Erythroblast (primary cell): ENCODE results near the gene SMIM38.

ENCODE experiments used
- DNase-seq, 2 experiments: peaks; one replicate each; lab custom pipeline; 2025; lab: John Stamatoyannopoulos, UW
- GATA1 ChIP-seq: IDR thresholded peaks from 2 replicates; pipeline ENCODE4 v1.6.1; 2011; ENCODE audit warnings: low read depth, mild to moderate bottlenecking, control low read depth, low read length, moderate library complexity
- POLR2A ChIP-seq: IDR thresholded peaks from 2 replicates; pipeline ENCODE4 v1.6.1; 2011; ENCODE audit warnings: mild to moderate bottlenecking, low read length

SMIM38 gene

DNA sequence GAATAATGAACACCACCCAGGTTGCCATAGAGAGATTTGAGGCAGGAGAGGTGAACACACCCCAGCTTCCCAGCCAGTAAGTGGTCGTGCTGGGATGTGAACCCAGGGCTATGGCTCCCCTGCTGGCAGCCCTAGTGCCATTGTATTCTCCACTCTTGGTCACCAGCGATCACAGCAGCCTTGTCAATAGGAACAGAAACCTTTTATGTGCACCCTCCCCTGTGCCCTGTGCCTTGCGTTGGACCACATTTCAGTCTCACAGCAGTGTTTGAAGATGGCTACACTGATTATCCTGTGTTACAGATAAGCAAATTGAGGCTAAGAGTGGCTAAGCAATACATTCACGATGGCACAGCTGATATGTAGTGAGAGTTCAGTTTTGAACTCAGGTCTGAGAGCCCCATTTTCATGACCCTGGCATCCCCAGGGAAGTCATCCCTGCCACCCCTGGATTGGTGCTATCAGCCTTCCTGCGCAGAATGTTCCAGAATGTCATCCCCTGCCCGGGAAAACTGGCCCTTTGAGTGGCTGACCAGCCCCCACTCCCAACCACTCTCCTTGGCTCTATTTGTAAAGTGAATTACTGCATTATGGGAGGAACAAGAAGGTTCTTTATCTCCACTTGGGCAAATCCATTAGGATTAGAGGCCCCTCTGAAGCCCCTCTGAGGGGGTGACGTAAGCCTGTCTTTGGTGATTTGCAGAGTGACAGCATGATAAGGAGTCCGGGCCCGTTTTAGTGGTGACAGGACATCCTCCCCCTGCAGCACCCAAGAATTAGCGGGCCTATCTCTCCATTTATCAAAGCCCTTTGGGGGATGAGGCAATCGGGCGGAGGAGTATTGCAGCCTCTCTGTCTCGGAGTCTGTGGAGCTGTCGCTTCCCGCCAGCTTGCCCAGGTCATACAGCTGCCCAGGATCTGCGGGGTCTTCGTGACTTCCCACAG is 30.9 kb downstream of the SMIM38 start:
- TF ChIP-seq GATA1 = no peak
- no peak for DNase-seq

DNA sequence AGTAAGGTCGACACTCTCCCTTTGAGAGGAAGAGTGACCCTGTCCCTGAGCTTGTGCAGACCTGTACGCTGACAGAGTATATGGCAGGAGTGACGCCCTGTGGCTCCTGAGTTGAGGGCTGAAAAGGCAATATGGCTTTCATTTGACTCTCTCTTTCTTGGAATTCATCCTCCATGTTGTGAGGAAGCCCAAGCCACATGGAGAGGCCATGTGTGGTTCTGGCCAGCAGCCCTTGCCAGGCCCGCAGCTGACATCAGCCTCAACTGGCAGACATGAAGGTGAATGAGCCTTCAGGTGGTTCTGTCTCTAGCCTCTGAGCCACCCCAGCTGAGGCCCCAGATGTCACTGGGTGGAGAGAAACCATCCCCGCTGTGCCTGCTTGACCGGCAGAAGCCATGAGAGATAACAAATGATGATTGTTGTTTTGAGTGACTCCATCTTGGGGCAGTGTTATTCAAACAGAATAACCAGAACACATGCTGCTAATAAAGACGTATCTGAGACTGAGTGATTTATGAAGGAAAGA is 31.9 kb downstream of the SMIM38 start:
- TF ChIP-seq GATA1 = no peak
- no peak for DNase-seq

DNA sequence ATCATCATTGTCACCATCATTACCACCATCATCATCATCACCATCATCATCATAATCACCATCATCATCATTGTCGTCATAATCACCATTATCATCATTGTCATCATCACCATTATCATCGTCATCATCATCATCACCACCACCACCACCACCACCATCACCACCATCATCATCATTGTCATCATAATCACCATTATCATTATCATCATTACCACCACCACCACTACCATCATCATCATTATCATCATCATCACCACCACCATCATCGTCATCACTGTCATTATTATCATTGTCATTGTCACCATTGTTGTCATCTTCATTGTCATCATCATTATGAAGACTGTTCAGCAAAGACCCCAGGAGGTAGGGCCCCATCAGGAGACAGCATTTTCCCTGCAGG is 33.3 kb downstream of the SMIM38 start:
- no peak for DNase-seq
- TF ChIP-seq POLR2A = no peak
- no peak for TF ChIP-seq GATA1

DNA sequence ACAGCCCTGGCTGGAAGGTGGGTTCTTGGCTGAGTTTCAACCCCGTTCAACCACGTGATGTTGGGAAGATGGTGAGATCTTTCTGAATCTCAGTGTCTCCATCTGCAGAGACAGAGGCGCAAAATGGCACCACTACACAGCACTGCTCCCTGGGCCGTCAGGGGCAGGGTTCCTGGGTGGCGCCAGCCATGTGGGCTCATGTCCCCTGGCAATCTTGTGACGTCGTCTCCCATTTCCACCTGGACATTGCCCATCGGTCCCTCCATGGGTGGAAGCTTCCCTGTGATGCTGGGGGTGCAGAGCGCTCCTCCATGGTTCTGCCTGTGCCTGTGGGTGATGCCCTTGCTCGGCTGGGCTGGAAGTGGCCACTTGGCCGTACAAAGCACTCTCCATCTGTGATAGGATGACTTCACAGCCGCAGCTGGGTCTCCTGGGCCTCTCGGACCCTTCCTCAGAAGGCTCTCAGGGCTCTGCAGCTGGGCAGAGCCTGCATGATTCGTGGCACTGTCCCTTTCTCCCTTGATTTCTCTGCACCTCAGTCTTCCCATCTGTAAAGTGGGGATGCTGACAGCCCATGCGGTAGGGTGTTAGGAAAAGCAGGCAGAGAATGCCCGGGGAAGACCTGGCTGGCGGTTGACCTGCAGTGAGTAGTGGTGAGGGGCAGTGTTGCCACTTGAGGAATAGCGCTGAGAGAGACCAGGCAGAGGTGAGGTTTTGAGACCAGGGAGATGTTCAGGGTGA is 35.2 kb downstream of the SMIM38 start:
- DNase-seq = no peak
- TF ChIP-seq GATA1 = no peak
- no peak for TF ChIP-seq POLR2A

DNA sequence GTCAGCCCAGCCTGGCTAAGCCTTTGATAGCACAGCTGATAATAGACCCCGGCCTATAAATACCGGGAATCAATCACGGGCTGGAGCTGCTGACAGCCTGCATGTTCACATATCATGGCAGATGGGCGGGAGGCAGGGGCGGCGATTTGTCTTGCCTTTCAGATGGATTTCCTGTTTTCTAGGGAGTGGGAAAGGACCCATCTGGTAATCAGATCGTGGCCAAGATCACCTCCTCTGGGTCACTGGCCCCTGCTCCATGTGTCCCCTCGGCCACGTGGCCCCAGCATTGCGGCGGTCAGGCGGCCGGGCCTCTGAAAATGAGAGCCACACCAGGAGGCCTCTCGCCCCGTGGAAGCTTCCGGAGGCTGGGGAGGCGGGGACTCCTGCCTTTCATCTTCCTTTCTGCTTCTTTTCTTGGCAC is 36.6 kb downstream of the SMIM38 start:
- no peak for DNase-seq
- TF ChIP-seq POLR2A = no peak
- no peak for TF ChIP-seq GATA1

DNA sequence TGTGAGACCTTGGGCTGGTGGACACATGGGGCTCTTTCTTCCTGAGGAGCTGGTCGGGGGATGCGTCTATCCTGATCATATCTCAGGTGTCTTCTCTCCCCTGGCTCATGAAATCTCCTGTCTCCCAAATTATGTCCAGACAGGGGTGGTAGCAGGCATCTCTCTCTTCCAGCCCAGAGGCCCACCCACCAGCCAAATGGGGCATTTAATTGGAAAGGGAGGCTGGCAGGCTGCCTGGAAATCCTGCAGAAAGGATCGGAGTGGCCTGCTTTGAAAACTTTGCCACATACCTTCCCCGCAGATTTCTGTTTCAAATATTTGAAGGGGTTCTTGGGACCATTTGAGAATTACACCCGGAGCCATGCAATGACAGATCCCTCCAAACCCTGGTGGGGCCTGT is 37.4 kb downstream of the SMIM38 start:
- no peak for TF ChIP-seq GATA1
- no peak for DNase-seq

DNA sequence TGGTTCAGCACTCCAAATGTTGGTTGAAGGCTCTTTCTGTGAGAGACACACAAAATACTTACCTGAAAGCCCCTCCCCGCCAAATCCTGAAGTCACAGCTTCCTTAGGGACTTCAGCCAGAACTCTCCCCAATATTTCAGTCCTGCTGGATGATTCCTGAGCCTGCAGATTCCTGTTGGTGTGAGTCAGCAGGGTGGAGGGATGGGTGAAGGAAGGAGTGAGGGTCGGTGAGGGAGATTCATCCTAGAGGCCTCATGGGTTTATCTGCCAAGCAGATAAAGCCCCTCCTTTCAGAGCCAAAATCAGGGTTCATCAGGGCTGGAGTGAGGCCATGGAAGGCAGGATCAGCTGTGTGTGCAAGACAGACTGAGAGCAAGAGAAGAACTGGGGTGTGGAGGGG is 37.9 kb downstream of the SMIM38 start:
- DNase-seq = no peak
- TF ChIP-seq POLR2A (no peak), GATA1 (no peak)

DNA sequence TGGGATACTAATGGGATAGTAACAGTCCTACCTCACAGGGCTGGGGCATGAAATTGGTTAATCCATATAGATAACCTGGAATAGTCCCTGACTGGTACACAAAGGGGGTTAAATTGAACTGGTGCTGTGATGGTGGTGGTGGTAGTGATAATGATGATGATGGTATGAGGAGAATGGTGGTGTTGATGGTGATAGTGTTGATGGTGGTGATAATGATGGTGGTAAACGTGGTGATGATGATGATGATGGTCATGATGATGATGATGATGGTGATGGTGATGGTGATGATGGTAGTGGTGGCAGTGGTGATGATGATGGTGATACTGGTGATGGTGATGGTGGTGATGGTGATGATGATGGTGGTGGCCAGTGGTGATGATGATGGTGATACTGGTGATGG is 38.7 kb downstream of the SMIM38 start:
- TF ChIP-seq GATA1 (no peak), POLR2A (no peak)
- no peak for DNase-seq

DNA sequence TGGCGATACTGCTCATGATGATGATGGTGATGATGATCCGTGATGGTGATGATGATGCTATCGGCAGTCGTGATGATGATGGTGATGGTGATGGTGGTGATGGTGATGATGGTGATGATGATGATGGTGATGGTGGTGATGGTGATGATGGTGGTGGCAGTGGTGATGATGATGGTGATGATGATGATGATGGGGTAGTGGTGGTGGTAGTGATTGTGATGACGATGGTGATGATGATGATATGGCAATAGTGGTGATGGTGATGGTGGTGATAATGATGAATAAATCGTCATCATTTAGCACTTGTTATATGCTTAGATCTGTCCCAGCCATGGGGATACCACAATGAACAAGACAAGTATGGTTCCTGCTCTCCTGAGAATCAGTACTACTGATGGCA is 39.2 kb downstream of the SMIM38 start:
- TF ChIP-seq POLR2A = no peak
- no peak for TF ChIP-seq GATA1
- DNase-seq = no peak

DNA sequence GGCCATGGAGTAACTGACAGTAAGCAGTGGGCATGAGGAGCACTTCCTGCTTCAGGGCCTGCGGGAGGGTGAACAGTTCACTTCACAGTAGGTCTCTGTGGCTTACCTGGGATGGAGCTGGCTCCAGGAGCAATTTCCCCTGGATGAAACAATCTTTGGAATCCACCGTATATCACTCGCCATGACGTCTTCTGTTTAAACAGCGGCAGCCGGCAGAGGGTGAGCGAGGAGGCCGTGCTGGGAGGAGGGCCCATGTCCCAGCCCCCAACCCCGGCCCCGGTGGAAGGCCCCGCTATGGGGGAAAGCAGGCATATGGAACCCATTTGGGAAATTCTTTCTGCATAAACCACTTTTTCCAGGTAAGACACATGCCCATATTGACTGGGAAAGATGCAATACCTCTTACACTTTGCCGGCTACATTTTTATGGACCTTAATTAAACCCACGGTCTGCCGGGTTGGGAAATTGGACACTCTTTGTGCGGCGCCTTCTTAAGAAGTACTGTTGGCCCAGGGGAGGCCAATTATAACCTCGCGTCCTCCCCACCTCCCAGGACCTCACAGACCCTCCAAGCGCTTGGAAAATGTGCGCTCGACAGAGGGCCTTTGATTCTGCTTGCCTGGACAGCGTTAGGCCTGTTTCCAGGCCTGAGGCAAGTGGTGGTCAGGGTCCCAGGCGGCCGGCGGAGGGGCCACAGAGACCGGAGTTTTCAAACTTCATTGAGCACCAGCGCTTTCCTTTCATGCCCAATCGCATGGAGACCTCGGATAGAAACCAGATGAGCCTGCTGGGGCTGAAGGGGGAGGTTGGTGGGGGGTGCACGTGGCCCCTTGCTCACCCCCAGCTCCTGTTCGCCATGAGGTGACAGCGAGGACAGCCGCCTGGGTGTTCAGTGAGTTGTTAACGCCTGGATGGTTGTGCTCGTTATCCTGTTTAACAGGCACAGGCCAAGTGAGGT is 40.4 kb downstream of the SMIM38 start:
- DNase-seq = no peak
- TF ChIP-seq GATA1 (no peak), POLR2A (no peak)

DNA sequence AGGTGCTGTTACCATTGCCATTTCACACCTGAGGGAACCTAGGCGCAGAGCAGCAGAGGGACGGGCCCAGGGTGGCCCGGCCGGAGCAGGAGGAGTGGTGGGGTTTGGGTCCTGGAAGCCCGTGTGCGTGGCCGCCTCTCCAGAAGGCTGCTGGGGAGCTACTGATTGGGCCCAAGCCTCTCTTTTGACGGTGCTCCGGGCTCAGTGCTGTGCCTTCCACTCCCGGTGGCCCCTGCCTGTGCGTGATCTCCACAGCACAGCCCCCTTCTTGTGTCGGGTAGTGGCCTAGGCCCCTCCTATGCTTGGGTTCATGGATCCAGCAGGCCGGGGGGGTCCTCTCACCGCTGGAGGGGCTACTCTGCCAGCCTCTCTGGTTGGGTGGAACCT is 41.0 kb downstream of the SMIM38 start:
- DNase-seq = no peak
- no peak for TF ChIP-seq GATA1
- TF ChIP-seq POLR2A = no peak

DNA sequence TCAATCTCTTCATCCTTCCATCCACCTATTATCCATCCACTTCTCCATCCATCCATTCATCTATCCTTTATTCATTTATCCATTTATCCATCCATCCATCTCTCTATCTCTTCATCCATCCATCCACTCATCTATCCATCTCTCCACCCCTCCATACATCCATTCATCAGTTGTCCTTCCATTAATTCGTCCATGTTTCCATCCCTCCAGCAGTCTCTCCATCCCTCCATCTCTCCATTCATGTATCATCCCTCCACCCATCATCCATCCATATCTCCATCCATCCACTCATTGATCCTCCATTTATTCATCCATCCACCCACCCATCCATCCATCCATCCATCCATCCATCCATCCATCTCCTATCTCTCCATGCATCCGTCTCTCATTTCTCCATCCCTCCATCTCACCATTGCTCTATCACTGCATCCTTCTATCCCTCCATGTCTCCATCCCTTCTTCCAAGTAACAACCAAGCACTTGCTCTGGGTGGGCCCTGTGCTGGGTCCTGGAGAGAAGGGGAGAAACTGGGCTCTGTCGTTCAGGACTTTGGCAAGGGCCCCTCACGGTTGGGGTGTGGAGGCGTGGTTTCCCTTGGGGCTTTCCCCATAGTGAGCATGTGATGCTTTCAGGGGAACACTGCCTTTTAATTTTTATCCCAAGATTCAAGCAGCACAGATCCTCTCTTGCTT is 43.3 kb downstream of the SMIM38 start:
- TF ChIP-seq POLR2A (no peak), GATA1 (no peak)
- DNase-seq = no peak

DNA sequence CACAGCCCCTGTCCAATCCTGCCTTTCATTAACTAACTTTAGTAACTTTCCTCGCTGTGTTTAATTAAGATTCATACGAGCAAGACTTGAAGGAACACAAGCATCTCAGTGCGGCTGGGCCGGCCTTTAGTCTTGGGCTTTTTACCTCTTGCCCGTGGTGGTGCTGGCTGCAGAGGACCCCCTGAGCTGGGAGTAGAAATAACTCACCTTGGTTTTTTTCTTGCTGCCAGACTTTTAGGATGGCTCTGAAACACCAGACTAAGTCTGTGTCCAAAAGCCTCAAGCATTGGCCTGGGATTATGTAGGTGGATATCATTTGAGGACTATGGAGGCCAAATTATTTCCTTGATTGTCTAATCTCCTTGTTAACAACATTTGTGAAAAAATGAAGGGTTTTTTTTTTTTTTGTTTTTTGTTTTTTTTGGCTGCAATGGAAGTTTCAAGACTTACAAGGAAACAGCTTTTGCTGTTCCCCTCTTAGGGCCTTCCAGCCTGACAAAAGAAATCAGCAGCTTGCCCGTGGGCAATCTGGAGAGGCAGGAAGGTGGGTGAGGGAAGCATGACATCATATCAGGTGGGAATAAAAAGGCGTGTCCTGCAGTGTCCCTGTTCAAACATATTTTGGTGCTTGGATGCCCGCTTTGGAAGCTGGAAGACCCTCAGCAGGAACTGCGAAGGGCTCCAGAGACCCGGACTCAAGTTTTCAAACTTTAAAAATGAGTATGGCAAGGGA is 44.0 kb downstream of the SMIM38 start:
- DNase-seq = no peak
- TF ChIP-seq GATA1 = no peak
- no peak for TF ChIP-seq POLR2A
